GM21786 (cell line): ENCODE results near the gene KRT81.

Experiments
- ATAC-seq: cut with Tn5 transposase; IDR thresholded peaks from one replicate; pipeline ENCODE4 v1.9.1; 2021; ENCODE audit not compliant: unreplicated experiment

Gene KRT81

GRCh38 chr12:52291267-52291935, at the start of gene KRT81:
Gene KRT81, minus strand, starts transcription at chr12:52291534. Its CDS starts 69 bp downstream, at chr12:52291465.
- ATAC-seq = no peak

- no peak for ATAC-seq
Observed at GRCh38 chr12:52338241-52338960, 47.1 kb upstream of the KRT81 start.

DNA sequence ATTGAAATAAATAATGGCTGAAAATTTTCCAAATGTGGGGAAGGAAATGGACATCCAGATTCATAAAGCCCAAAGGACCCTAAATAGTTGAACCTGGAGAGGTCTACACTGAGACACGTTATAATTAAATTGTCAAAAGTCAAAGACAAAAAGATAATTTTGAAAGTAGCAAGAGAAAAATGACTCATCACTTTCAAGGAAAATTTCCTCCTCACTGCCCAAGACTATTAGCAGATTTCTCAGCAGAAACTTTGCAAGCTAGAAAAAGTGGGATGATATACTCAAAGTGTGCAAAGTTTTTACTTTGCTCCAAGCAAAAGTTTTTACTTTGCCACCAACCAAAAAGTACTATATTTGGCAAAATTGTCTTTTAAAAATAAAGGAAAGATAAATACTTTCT, 45.7 kb upstream of the KRT81 start:
- no peak for ATAC-seq

DNA sequence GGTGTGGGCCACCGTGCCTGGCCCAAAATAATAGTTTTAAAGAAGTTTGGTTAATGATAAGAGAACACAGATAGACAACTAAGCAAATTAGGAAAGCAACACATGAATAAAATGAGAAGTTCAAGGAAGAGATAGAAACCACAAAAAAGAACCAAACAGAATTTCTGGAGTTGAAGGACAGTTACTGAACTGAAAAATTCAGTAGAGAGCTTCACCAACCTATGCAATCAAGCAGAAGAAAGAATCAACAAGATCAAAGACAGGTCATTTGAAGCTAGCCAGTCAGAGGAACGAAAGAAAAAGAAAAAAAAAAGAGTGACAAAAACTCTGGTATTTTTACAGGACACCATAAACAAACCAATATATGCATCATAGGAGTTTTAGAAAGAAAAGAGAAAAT, 45.3 kb upstream of the KRT81 start:
- no peak for ATAC-seq

DNA sequence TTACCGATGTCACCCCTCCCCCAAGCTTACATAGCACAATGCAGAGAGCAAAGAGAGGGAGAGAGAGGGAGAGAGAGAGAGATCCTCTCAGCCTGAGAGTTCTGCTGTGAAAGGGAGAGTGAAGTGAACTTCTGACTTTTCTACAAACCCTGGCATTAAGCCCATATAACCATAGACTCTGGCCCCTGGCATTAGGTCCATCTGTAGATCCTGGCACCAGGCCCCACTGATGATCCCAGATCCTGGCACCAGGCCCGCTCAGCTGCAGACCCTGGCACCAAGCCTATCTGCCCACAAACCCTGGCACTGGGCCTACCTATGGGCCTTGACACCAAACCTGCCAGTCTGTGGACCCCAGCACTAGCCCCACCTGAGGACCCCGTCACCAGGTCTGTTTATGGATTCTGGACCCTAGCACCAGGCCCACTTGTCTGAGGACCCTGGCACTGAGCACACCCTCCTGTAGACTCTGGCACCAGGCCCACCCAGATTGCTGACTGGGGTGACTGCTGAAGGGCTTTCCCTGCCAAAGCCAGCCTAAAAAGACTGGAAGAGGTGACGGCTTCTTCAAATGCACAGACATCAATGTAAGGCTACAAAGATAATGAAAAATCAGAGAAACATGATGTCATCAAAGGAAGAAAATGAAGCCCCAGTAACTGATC, 44.4 kb upstream of the KRT81 start:
- no peak for ATAC-seq

DNA sequence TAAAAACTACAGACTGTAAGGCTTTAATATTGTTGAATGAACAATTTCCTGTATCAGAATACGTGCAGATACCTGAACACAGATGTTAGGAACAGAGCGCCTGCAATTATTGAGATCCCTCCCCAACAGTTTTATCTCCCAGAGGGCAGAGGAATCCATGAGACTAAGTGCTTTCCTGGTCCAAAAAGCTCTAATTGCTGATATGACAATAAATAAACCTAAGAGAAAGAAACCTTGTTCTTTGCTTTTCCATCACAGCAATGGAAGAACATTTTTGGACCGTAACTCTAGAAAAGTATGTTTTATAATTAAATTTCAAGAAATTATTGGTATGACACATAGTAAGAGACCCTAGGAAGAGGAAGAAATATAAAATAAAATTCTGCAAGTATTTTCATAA, 42.9 kb upstream of the KRT81 start:
- ATAC-seq = no peak

DNA sequence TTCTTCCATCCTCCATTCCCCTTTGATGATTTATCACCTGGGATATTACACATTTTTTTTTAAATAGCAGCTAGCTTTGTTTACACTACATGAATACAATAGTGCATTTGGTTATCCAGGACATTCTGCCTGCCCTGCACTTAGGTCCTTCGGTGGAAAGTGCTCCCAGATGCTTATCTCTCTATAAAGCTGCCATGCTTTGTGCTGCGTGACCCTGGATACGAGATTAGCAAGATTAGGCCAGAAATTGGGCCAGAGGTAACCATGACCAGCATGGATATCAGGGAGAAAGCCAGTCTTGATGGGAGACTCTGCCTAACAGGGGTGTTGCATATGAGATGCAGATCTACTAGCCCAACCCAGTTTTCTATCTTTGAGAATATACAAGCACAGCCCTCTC, 42.0 kb upstream of the KRT81 start:
- ATAC-seq = no peak

- no peak for ATAC-seq
Observed at GRCh38 chr12:52332381-52332780, 41.0 kb upstream of the KRT81 start.

GRCh38 chr12:52331833-52332232, 40.5 kb upstream of the KRT81 start:
- ATAC-seq = no peak

DNA sequence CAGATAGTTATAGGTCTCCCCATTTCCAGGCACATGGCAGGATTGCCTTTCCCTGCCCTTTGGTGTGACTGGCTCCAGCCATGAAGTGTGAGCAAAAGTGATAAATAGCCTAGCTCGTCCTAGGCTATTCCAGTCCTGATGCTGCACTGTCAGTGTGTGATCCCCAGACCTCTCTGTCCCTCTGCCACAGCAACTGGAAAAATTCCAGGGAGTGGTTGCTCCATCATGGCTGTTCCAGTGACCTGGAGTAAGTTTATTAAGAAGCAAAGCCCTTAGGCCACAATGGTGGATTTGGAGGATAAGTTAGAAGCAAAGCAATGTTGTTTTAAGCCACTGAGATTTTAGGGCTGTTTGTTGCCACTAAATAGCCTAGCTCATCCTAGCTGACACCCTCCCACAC, 39.7 kb upstream of the KRT81 start:
- no peak for ATAC-seq

- ATAC-seq = no peak
Observed at GRCh38 chr12:52327830-52328500, 36.6 kb upstream of the KRT81 start.

DNA sequence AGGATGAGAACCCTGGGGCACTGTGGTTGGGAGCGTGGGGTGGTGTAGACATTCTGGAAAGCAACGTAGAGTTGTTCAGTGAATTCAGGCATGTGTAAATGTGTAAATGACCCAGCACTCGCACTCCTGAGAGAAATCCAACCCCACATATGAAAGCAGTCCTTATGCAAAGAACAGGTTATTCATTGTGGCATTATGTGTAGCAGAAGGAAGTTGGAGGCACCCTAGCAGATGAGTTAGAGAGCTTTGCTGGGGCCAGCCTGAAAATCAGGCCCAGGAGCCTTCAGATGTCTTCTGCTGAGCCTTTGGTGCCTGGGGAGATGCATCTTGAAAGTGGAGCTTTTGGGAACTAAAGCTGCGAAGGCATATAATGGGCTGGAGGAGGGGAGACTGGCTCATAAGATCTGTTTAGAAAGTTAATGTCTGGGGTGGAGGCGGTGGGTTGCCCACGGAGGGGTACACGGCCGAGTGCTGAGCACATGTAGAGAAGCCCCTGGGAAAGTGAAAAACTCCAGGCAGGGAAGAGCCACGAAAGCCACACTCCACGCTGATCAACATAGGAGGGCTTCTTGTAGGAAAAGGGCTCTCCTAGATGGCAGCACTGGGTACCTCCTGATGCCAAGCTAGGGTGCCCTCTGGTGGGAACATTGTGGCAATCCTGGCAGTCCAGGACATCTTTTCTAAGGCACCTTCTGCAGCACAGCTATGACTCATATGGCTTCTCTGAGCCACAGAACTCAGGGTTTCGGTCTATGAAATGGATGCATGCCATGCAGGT, 35.9 kb upstream of the KRT81 start:
- peak; percentile 96 for ATAC-seq

DNA sequence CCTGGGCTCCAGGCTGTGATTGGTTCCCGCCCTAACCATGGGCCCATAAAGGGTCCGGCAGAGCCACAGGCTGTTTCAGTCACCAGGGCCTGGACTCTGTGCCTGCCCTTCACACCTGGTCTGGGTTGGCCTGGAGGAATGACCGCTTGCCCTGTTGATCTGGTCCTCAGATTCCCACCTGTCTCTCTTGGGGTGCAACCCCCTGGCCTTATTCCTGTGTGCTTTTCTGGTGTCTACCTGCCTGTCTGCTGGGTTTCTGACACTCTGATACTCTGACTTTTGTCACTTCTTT, 32.8 kb upstream of the KRT81 start:
- ATAC-seq = no peak

DNA sequence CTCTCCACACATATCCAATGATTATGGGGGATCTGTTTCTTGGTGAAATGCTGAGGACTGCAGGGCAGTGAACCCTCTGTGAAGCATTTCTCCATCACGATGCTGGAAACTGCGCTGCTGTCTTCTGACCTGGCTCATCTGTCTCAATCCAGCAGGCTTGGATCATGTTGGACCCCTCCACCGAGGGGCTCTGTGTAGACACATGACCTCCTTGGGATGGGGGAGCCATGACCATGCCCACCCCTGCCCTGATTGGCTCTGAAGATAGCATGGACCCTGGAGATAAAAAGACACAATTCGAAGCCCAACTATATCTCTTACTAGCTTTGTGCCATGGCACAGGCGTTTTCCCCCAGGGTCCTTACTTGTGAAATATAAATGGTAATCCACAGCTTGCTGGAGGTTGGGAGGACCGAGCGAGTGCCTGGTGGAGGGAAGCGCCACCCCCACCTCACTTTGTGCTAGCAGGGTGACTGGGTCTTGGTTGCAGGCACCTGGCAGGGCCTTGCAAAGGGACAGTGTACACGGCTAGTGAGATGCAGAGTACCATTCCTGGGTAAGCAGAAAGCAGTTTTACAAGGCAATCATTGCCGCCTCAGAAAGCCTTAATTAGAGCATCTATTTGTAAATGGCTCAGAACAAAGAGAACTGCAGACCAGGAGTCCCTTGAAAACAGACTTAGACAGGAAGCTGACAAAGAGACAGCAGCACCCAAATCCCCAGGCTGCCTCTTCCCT, 32.2 kb upstream of the KRT81 start:
- no peak for ATAC-seq

DNA sequence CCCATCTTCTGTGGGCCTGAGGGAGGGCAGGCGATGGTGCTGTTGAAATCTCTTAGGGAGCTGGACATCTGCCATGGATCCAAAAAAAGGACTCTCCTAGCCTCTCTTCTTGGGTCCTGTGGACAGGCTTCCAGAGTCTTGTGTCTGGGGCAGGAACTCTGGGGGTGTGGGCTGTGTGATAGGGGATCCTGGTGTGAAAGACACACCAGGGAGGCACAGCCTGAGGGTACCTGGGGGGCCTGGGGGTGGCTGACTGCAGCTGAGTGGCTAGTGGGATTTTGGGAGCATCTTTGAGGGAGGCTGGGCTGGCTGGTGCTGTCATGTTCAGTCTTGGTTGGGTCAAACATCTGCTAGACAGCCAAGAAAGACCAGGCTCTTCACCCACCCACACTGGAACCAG, 31.7 kb upstream of the KRT81 start:
- no peak for ATAC-seq

DNA sequence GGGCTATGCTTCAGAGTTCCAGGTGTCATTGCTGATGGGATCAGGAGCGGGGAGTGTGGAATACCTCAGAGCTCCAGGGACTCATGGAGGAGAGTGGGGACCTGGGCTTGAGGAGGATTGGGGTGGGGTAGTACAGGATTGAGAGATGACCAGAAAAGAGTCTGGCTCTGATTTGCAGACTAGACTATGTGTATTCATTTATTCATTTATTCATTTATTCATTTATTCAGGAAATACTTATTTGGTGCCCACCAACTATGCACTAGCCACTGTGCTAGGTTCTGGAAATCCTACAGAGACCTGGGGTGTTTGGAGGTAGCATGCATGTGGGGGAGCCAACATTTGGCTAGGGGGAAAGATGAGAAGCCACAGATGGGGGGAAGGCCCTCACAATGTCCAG, 30.7 kb upstream of the KRT81 start:
- no peak for ATAC-seq

- ATAC-seq = no peak
Observed at GRCh38 chr12:52321418-52321817, 30.1 kb upstream of the KRT81 start.

DNA sequence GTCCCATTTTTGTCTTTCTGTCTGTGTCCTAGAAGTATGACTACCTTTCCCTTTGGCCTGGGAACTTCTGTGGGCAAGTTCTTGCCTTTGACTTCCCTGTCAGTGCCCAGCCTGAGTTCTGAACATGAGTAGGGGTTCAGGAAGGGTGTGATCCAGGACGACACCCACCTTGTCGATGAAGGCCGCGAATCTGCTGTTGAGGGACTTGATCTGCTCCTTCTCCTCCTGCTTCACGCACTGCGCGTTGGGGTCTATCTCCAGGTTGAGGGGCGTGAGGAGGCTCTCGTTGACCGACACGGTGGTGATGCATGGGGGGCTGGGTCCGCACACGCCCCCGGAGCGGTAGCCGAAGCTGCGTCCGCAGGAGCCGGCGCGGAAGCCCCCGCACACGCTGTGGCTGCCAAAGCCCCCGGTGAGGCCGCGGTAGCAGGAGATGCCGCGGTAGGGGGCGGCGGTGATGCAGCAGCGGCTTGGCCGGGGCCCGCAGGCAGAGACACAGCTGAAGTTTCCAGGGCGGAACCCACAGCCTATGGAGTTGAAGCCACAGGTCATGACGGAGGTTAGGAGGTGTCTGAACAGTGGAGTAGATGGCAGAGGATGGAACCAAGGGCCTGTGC, 29.6 kb upstream of the KRT81 start, which contains the start of gene KRT83:
KRT83 (minus strand) TSS at position 615 of the 617 bp plus-strand sequence; CDS start at position 552, 63 bp downstream.
- ATAC-seq = no peak

- no peak for ATAC-seq
Observed at GRCh38 chr12:52319097-52319496, 27.8 kb upstream of the KRT81 start.
